WERI-Rb-1 (cell line): ENCODE results near the gene FBXO21.
A peak's percentile ranks its signal among the peaks of the same experiment; 100 is the strongest.

Source experiments
- DNase-seq: peaks from one replicate; pipeline ENCODE4 v3.0.0-alpha.2; 2020
- H3K27ac ChIP-seq: fragments of 250-450 bp; sonication (Bioruptor Pico); 2 replicates; pipeline ENCODE4 v1.5.1; 2020; ENCODE audit warnings: mild to moderate bottlenecking, moderate library complexity
- H3K27me3 ChIP-seq: fragments of 250-450 bp; sonication (Bioruptor Pico); 2 replicates; pipeline ENCODE4 v1.5.1; 2021; ENCODE audit warnings: mild to moderate bottlenecking, low read depth, moderate library complexity; ENCODE audit not compliant: insufficient read depth, severe bottlenecking
- H3K36me3 ChIP-seq: fragments of 250-450 bp; sonication (Bioruptor Pico); 2 replicates; pipeline ENCODE4 v1.5.1; 2020; ENCODE audit warnings: mild to moderate bottlenecking, moderate library complexity
- H3K4me3 ChIP-seq: 2 replicates; pipeline ENCODE4 v1.5.1; 2011; ENCODE audit warnings: low read depth, mild to moderate bottlenecking, control low read depth, low read length
- H3K9me3 ChIP-seq: fragments of 250-450 bp; sonication (Bioruptor Pico); 2 replicates; pipeline ENCODE4 v1.5.1; 2021; ENCODE audit warnings: mild to moderate bottlenecking, moderate library complexity; ENCODE audit not compliant: severe bottlenecking
- CTCF ChIP-seq: IDR thresholded peaks from 2 replicates; pipeline ENCODE4 v1.5.1; 2011; ENCODE audit warnings: low read depth, mild to moderate bottlenecking, control low read depth, inconsistent platforms, low read length

FBXO21 gene

GRCh38 chr12:117158911-117159553 is 31.2 kb downstream of the FBXO21 start:
- no peaks in the 10 kb centered on the region for H3K27me3 ChIP-seq
- H3K36me3 ChIP-seq, result peaks cover 83% of the 10 kb centered on the region
- H3K27ac ChIP-seq, result no peak overlapping the region
- no peak overlapping the region for H3K4me3 ChIP-seq
- peak; percentile 57 for DNase-seq
- no peaks in the 10 kb centered on the region for H3K9me3 ChIP-seq
- no peak for TF ChIP-seq CTCF

- no peak overlapping the region for H3K27ac ChIP-seq
- DNase-seq, result no peak
Observed at GRCh38 chr12:117158096-117158495, 32.2 kb downstream of the FBXO21 start.

GRCh38 chr12:117155278-117156060 is 34.8 kb downstream of the FBXO21 start:
- Histone ChIP-seq H3K9me3 (no peaks in the 10 kb centered on the region), H3K27ac (no peak overlapping the region), H3K27me3 (no peaks in the 10 kb centered on the region), H3K36me3 (peaks cover 72% of the 10 kb centered on the region), H3K4me3 (no peak overlapping the region)
- DNase-seq, result peak; percentile 97
- TF ChIP-seq CTCF, result peak; percentile 93

More at GRCh38 chr12:117158096-117158495, 32.2 kb downstream of the FBXO21 start:
- no peak for TF ChIP-seq CTCF
- Histone ChIP-seq H3K4me3 (no peak overlapping the region), H3K9me3 (no peaks in the 10 kb centered on the region), H3K36me3 (peaks cover 84% of the 10 kb centered on the region), H3K27me3 (no peaks in the 10 kb centered on the region)

- TF ChIP-seq CTCF, result no peak
- Histone ChIP-seq H3K4me3 (no peak overlapping the region), H3K27me3 (no peaks in the 10 kb centered on the region), H3K27ac (no peak overlapping the region), H3K36me3 (peaks cover 68% of the 10 kb centered on the region), H3K9me3 (no peaks in the 10 kb centered on the region)
- DNase-seq, result no peak
Observed at GRCh38 chr12:117152793-117153775, 37.2 kb downstream of the FBXO21 start.

GRCh38 chr12:117151403-117152031 is 38.8 kb downstream of the FBXO21 start:
- no peak overlapping the region for H3K4me3 ChIP-seq
- H3K36me3 ChIP-seq, result peaks cover 57% of the 10 kb centered on the region
- no peak for TF ChIP-seq CTCF
- H3K9me3 ChIP-seq, result no peaks in the 10 kb centered on the region
- no peaks in the 10 kb centered on the region for H3K27me3 ChIP-seq
- no peak overlapping the region for H3K27ac ChIP-seq
- no peak for DNase-seq
